HEK293T (cell line): ENCODE data around the gene CCDC80.

Source experiments
- ARNT ChIP-seq: fragments of 450-650 bp; IDR thresholded peaks from 2 replicates; pipeline ENCODE4 v1.6.1; 2017; ENCODE audit warnings: mild to moderate bottlenecking
- BHLHE40 ChIP-seq: fragments of 450-650 bp; IDR thresholded peaks from 2 replicates; pipeline ENCODE4 v1.6.1; 2016; ENCODE audit warnings: mild to moderate bottlenecking, moderate library complexity, borderline replicate concordance
- CTBP1 ChIP-seq: fragments of 450-650 bp; IDR thresholded peaks from 2 replicates; pipeline ENCODE4 v1.6.1; 2016; ENCODE audit warnings: borderline replicate concordance
- FOXA1 ChIP-seq: fragments of 450-650 bp; IDR thresholded peaks from 2 replicates; pipeline ENCODE4 v1.6.1; 2016; ENCODE audit warnings: mild to moderate bottlenecking
- FOXK2 ChIP-seq: fragments of 450-650 bp; IDR thresholded peaks from 2 replicates; pipeline ENCODE4 v1.6.1; 2016; ENCODE audit warnings: mild to moderate bottlenecking
- FOXM1 ChIP-seq: fragments of 450-650 bp; IDR thresholded peaks from 2 replicates; pipeline ENCODE4 v1.6.1; 2017; ENCODE audit warnings: mild to moderate bottlenecking, borderline replicate concordance
- HDGF ChIP-seq: fragments of 450-650 bp; IDR thresholded peaks from 2 replicates; pipeline ENCODE4 v1.6.1; 2017; ENCODE audit warnings: antibody characterized with exemption, borderline replicate concordance
- NFRKB ChIP-seq: fragments of 450-650 bp; IDR thresholded peaks from 2 replicates; pipeline ENCODE4 v1.6.1; 2016; ENCODE audit warnings: mild to moderate bottlenecking, moderate library complexity
- PKNOX1 ChIP-seq: fragments of 450-650 bp; IDR thresholded peaks from 2 replicates; pipeline ENCODE4 v1.6.1; 2016
- SP1 ChIP-seq: fragments of 450-650 bp; IDR thresholded peaks from 2 replicates; pipeline ENCODE4 v1.6.1; 2017
- SUZ12 ChIP-seq: fragments of 450-650 bp; IDR thresholded peaks from 2 replicates; pipeline ENCODE4 v1.6.1; 2016; ENCODE audit warnings: mild to moderate bottlenecking
- TARDBP ChIP-seq: fragments of 450-650 bp; IDR thresholded peaks from 2 replicates; pipeline ENCODE4 v1.6.1; 2016
- ZNF384 ChIP-seq: fragments of 450-650 bp; IDR thresholded peaks from 2 replicates; pipeline ENCODE4 v1.6.1; 2016

- TF ChIP-seq ARNT (no peak), FOXA1 (no peak), SP1 (no peak), FOXM1 (no peak), HDGF (no peak), SUZ12 (no peak), FOXK2 (no peak), CTBP1 (no peak), PKNOX1 (no peak), TARDBP (no peak), BHLHE40 (no peak), ZNF384 (no peak), NFRKB (no peak)
Observed at GRCh38 chr3:112672716-112673541, 32.0 kb upstream of the CCDC80 start.
